ENCODE data around the gene CSTF2.
"Not testable (repeated sequence)": the region's sequence is repeated elsewhere in the genome, so short reads cannot be mapped to it uniquely, and the experiment has no call there.

DNA sequence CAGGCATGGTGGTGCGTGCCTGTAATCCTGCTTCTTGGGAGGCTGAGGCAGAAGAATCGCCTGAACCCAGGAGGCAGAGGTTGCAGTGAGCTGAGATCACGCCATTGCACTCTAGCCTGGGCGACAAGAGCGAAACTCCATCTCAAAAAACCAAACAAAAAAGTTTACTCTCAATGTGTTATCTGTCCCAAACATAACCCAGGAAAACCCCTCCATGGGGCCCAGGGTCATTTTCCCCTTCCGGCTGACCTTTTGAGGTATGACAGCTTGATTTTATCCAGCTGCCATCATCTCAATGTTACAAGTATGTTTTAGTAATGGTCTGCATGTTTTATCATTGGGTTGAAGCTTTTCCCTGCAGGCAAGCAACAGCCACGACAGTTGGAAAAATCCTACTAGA is 23.8 kb upstream of the CSTF2 start:
- TF ChIP-seq CTCF (IDR thresholded peaks at IDR 0.05 in 4 of 5, conservative IDR thresholded peaks at IDR 0.05 in 1 of 5); POLR2A (IDR thresholded peaks at IDR 0.05): not testable (repeated sequence)
